HG03354 (cell line): ENCODE data around the gene LSR.

Experiments used
- ATAC-seq: cut with Tn5 transposase; IDR thresholded peaks from one replicate; pipeline ENCODE4 v1.9.1; 2021; ENCODE audit warnings: mild to moderate bottlenecking; ENCODE audit not compliant: unreplicated experiment, poor library complexity, severe bottlenecking

Gene LSR

DNA sequence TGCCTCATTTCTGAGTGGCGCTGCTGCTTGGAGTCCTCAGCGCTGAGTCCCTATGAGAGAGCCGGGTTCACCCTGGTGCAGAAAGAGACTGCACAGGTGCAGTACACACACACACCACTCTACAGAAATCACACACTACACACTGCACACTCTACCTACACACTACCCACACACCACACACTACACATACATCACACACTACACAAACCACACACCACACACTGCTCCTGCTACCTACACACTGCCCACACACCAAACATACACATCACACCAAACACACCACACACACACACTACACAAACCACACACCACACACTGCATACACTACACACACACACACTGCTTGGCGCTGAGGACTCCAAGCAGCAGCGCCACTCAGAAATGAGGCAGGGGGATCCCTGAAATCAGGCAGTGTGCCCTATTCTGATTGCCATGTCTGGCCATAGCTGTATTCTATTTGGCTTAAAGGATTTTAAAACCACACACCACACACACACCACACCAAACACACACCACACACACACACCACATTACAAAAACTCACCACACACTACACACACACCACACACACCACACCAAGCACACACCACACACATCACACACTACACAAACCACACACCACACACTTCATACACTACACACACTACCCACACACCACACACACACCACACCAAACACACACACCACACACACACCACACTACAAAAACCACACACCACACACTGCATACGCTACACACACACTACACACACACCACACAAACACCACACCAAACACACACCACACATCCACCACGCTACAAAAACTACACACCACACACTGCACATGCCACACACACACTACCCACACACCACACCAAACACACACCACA is 48.1 kb downstream of the LSR start:
- ATAC-seq, result no peak

GRCh38 chr19:35297515-35297848 is 48.7 kb downstream of the LSR start:
- ATAC-seq, result no peak

- no peak for ATAC-seq
These were observed 49.1 kb downstream of the LSR start for GRCh38 chr19:35297922-35298321.

GRCh38 chr19:35298561-35298972 is 49.8 kb downstream of the LSR start:
- no peak for ATAC-seq

GRCh38 chr19:35299523-35300338 is 50.9 kb downstream of the LSR start:
- ATAC-seq, result no peak

GRCh38 chr19:35300339-35300649 is 51.5 kb downstream of the LSR start:
- no peak for ATAC-seq

DNA sequence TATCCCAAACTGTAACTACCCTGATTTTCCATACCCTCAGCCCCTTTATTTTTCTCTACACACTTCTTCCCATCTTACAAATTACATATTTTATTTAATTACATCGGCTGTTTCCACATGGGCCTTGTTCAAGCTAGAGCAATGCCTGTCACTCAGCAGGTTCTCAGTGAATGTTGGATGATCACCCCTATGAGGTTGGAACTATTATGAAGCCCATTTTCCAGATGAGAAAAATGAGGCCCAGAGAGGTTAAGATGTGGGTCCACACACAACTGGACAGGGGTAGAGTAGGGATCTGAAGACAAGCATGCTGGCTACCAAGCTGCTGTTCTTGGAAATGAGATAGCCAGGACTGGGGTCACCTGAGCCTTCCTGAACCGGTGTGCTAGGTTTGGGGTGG is 53.2 kb downstream of the LSR start:
- ATAC-seq, result no peak

DNA sequence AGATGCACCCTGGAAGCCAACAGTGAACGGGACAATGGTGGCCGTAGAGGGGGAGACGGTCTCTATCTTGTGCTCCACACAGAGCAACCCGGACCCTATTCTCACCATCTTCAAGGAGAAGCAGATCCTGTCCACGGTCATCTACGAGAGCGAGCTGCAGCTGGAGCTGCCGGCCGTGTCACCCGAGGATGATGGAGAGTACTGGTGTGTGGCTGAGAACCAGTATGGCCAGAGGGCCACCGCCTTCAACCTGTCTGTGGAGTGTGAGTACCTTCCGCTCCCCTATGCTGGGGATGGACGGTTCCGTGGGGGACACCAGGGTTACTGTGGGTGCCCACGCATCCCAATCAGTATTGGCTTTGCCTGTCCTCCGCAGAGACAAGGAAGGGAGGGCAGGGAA is 53.6 kb downstream of the LSR start:
- ATAC-seq, result no peak

GRCh38 chr19:35303357-35303915 is 54.6 kb downstream of the LSR start:
- no peak for ATAC-seq

- ATAC-seq, result no peak
These were observed 55.2 kb downstream of the LSR start for GRCh38 chr19:35304036-35304435.

- ATAC-seq, result no peak
These were observed 56.4 kb downstream of the LSR start for GRCh38 chr19:35305181-35305580.

DNA sequence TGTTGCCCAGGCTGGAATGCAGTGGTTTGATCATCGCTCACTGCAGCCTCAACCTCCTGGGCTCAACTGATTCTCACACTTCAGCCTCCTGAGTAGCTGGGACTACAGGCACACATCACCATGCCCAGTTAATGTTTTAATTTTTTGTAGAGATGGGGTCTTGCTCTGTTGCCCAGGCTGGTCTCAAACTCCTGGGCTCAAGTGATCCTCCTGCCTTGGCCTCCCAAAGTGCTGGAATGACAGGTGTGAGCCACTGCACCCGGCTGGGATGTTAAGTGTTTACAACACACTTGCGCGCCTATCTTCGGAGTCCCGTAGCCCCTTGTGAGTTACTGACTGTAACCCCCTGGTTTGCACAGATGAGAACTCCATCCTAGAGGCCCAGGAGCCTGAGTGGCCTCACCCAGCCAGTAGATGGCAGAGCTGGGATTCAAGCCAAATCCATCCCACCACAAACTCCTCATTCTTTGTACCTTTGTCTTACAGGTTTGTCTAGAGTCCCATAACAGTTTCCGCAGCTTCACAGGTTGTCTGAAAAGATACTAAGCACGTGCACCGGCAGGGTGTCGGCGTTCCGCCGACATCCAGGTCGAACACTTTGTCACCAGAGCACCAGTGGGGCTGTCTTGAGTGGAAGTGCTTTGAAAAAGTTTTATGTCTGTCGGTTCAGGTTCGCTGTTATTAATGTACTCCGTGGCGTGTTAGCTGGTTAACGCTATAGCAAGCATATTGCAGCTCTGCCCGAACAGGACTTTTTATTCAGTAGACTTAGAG is 57.9 kb downstream of the LSR start:
- no peak for ATAC-seq

- ATAC-seq, result no peak
These were observed 59.1 kb downstream of the LSR start for GRCh38 chr19:35307931-35308330.

DNA sequence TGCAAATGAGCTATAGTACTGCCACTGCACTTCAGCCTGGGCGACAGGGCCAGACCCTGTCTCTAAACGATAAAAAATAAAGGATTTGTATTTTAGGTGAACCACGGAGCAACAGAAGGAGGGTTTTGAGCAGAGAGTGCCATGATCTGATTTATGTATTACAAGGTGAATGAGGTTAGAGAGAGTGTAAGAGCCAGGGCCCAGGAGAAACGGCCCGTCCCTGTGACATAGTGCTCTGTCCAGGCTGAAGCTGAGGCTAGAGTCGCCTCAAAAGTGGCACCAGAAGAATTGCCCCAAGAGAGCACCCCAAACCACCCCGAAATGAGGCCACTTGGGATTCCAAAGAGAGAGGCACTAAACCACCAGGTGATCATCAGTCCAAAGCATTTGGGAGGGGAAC is 60.1 kb downstream of the LSR start:
- ATAC-seq, result no peak

DNA sequence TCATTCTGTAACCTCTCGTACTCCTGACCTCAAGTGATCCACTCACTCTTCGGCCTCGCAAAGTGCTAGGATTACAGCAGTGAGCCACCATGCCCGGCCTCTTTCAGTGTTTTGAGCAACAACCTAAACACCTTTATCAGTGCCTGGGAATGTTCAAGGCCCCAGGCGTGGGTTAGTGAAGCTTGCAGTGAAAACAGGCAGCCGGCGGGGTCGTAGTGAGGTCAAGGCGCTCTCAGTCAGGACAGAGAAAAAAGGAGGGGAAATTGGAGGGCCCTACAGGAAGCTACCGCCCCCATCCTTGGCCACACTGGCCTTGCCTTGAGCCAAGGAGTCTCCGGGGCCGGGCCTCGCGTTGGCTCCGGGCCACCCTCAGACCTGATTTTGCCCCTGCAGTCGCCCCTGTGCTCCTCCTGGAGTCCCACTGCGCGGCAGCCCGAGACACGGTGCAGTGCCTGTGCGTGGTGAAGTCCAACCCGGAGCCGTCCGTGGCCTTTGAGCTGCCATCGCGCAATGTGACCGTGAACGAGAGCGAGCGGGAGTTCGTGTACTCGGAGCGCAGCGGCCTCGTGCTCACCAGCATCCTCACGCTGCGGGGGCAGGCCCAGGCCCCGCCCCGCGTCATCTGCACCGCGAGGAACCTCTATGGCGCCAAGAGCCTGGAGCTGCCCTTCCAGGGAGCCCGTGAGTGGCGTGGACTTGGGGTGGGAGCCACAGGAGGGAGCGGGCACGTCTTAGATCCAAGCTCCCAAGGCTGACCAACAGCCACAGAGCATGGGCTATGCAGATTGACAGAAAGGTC is 60.9 kb downstream of the LSR start:
- no peak for ATAC-seq

DNA sequence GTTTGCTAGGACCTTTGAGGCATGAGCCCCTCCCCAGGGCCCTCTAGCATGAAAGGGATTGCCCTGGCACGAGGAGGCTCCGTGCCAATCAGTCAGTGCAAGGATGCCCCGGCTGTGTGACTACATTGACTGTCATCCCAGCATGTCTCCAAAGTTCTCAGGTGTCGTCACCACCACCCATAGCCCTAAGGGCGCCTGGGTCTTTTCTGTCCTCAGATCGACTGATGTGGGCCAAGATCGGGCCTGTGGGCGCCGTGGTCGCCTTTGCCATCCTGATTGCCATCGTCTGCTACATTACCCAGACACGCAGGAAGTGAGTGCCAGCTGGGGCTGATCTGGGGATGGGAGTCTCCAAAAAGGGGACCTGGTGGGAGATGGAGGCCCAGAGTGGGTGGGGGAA is 61.5 kb downstream of the LSR start:
- ATAC-seq, result no peak

GRCh38 chr19:35310811-35311465 is 62.1 kb downstream of the LSR start:
- no peak for ATAC-seq

DNA sequence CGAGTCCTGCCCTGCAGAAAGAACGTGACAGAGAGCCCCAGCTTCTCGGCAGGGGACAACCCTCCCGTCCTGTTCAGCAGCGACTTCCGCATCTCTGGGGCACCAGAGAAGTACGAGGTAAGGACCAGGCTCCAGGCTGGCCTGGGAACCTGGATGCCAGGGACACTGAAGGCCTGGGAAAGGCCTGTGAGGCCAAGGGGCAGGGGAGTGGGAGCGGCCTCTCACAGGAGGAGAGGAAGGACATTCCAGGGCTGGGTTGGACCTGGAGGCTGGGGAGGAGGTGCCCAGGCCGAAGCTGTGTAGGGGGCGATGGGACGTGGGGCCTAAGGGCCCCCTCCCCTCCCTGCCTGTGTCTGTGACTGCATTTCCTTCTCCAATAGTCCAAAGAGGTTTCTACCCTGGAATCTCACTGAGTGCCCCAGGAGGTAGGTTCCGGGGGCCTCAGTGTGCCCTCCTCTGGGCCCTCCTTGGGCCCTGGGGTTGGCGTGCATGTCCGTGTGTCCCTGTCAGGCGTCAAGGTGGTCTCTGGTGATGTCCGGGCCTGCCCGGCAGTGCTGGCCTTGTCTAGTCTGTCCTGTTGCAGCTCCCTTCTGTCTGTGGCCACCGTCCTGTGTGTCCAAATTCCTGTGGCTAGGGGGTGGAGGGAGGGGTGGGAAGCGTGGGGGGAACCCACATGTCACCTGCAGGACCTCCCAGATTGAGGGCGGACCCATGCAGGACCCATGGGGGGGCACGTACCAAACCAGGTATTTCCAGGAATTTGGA is 63.3 kb downstream of the LSR start:
- no peak for ATAC-seq
